ENCODE data around the gene CASP8AP2. TPM values are rescaled to one million over a fixed set of nuclear protein-coding genes. Genes with fewer than 3 reads are reported as not detected.

Gene CASP8AP2
- total and polyA plus RNA-seq, 12 donors = 4.8 to 17.9 (median 9.0) TPM

DNA sequence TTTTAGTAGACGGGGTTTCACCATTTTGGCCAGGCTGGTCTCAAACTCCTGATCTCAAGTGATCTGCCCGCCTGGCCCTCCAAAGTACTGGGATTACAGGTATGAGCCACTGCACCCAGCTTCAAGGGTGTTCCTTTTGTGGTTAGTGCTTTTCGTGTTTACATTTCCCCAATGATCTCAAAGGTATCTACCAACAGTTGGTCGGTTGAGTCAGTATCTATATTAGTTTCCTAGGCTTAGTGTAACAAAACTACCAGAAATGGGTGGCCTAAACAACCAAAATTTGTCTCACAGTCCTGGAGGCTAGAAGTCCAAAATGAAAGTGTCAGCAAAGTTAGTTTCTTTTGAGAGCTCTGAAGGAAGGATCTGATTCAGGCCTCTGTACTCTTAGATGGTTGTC, 30.1 kb downstream of the CASP8AP2 start:
- peaks cover 0 to 59% of the 10 kb centered on the region in 2 donors for H3K36me3 ChIP-seq (replicated peaks in 1 of 2)
- no peaks in the 10 kb centered on the region for H3K9me3 ChIP-seq (replicated peaks in 1 of 3)
- H3K27me3 ChIP-seq = no peaks in the 10 kb centered on the region
- no peak overlapping the region for H3K4me3 ChIP-seq
- H3K27ac ChIP-seq = no peak overlapping the region
- WGBS, 4 donors = 88 to 97% (median 92%) methylated on average over 4 of the region's 4 CpGs
- H3K4me1 ChIP-seq (replicated peaks in 1 of 2) = no peaks in the 10 kb centered on the region
- no peak for DNase-seq
- intact Hi-C loops (cut with DNase I) = no loop called here
- no peak for TF ChIP-seq CTCF (IDR thresholded peaks at IDR 0.05)
- no peak for TF ChIP-seq POLR2A (IDR thresholded peaks at IDR 0.05)

GRCh38 chr6:89862273-89862672, 32.6 kb downstream of the CASP8AP2 start:
- H3K27ac ChIP-seq = no peak overlapping the region
- TF ChIP-seq CTCF (IDR thresholded peaks at IDR 0.05) = no peak
- no peak for TF ChIP-seq POLR2A (IDR thresholded peaks at IDR 0.05)
- DNase-seq = no peak
- H3K36me3 ChIP-seq (replicated peaks in 1 of 2) = peaks cover 0 to 41% of the 10 kb centered on the region in 2 donors
- no peaks in the 10 kb centered on the region for H3K27me3 ChIP-seq
- intact Hi-C loops (cut with DNase I) = no loop called here
- no peaks in the 10 kb centered on the region for H3K9me3 ChIP-seq (replicated peaks in 1 of 3)
- no peak overlapping the region for H3K4me3 ChIP-seq
- WGBS, 4 donors = 88 to 96% (median 95%) methylated on average over 5 of the region's 5 CpGs
- no peaks in the 10 kb centered on the region for H3K4me1 ChIP-seq (replicated peaks in 1 of 2)

DNA sequence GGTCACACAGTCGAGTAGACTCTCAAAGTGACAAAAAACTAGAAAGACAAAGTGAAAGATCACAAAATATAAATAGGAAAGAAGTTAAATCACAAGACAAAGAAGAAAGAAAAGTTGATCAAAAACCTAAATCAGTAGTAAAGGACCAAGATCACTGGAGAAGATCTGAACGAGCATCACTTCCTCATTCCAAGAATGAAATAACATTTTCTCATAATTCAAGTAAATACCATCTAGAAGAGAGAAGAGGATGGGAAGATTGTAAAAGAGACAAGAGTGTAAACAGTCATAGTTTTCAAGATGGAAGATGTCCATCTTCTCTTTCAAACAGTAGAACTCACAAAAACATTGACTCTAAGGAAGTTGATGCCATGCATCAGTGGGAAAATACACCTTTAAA, 33.0 kb downstream of the CASP8AP2 start:
- Histone ChIP-seq H3K4me1 (replicated peaks in 1 of 2) (no peaks in the 10 kb centered on the region), H3K27ac (no peak overlapping the region), H3K27me3 (no peaks in the 10 kb centered on the region), H3K4me3 (no peak overlapping the region), H3K36me3 (replicated peaks in 1 of 2) (peaks cover 0 to 37% of the 10 kb centered on the region in 2 donors), H3K9me3 (replicated peaks in 1 of 3) (no peaks in the 10 kb centered on the region)
- 85 to 96% (median 94%) methylated on average over 2 of the region's 2 CpGs for WGBS, 4 donors
- intact Hi-C loops (cut with DNase I) = no loop called here
- DNase-seq = no peak
- TF ChIP-seq CTCF (IDR thresholded peaks at IDR 0.05) (no peak), POLR2A (IDR thresholded peaks at IDR 0.05) (no peak)

- no peaks in the 10 kb centered on the region for H3K4me1 ChIP-seq (replicated peaks in 1 of 2)
- H3K9me3 ChIP-seq (replicated peaks in 1 of 3) = no peaks in the 10 kb centered on the region
- H3K27ac ChIP-seq = no peak overlapping the region
- intact Hi-C loops (cut with DNase I) = no loop called here
- WGBS, 4 donors = 94 to 98% (median 95%) methylated on average over 6 of the region's 6 CpGs
- no peak for TF ChIP-seq POLR2A (IDR thresholded peaks at IDR 0.05)
- no peak overlapping the region for H3K4me3 ChIP-seq
- DNase-seq = no peak
- no peaks in the 10 kb centered on the region for H3K27me3 ChIP-seq
- peaks cover 0 to 16% of the 10 kb centered on the region in 2 donors for H3K36me3 ChIP-seq (replicated peaks in 1 of 2)
These were observed 36.5 kb downstream of the CASP8AP2 start for GRCh38 chr6:89866024-89866678.

GRCh38 chr6:89873721-89874120, 44.0 kb downstream of the CASP8AP2 start:
- no peaks in the 10 kb centered on the region for H3K27me3 ChIP-seq
- DNase-seq = no peak
- peaks cover 0 to 14% of the 10 kb centered on the region in 2 donors for H3K36me3 ChIP-seq (replicated peaks in 1 of 2)
- no peak overlapping the region for H3K27ac ChIP-seq
- TF ChIP-seq POLR2A (IDR thresholded peaks at IDR 0.05) = no peak
- no peak for TF ChIP-seq CTCF (IDR thresholded peaks at IDR 0.05)
- no peaks in the 10 kb centered on the region for H3K9me3 ChIP-seq (replicated peaks in 1 of 3)
- intact Hi-C loops (cut with DNase I) = no loop called here
- no peaks in the 10 kb centered on the region for H3K4me1 ChIP-seq (replicated peaks in 1 of 2)
- H3K4me3 ChIP-seq = no peak overlapping the region
